Right atrium auricular region (tissue), 2 donors: Measurements from ENCODE around the gene E2F1. TPM values are rescaled to one million over a fixed set of nuclear protein-coding genes. Genes with fewer than 3 reads are reported as not detected.

Experiments used
- DNase-seq: peaks from one replicate; pipeline ENCODE4 v3.0.0-alpha.2; 2019; ENCODE audit warnings: low spot score
- H3K27ac ChIP-seq, 2 donors: fragments of 200-600 bp; sonication (generic); 1 replicate in 1 of 2; 2 replicates in 1 of 2; pipeline ENCODE4 v1.5.1; 2016 to 2019
- H3K27me3 ChIP-seq, 2 donors: fragments of 200-600 bp; sonication (generic); one replicate each; pipeline versions ENCODE4 v1.5.1 to v1.6.0; 2017 to 2019
- H3K36me3 ChIP-seq: fragments of 200-600 bp; sonication (generic); one replicate; pipeline ENCODE4 v1.5.1; 2016
- H3K4me1 ChIP-seq, 2 donors: fragments of 200-600 bp; sonication (generic); one replicate each; pipeline versions ENCODE4 v1.5.1 to v1.6.0; 2017 to 2019
- H3K4me3 ChIP-seq, 2 donors: fragments of 200-600 bp; sonication (generic); 1 replicate in 1 of 2; 2 replicates in 1 of 2; pipeline ENCODE4 v1.5.1; 2017 to 2019; ENCODE audit warnings: mild to moderate bottlenecking in 1 of 2, moderate library complexity in 1 of 2
- H3K9me3 ChIP-seq, 2 donors: fragments of 200-600 bp; sonication (generic); one replicate each; pipeline ENCODE4 v1.5.1; 2019
- total RNA-seq, 2 donors: library from RNA; depleted of rRNA; stranded (reverse); fragments of >200 nt; gene quantifications; one replicate each; pipeline ENCODE4 v1.1.0, GENCODE V29; 2016
- TF ChIP-seq, protein P1 (sequence below), 2 donors: fragments of 200-600 bp; sonication (generic); IDR thresholded peaks; one replicate each; pipeline ENCODE4 v1.5.1; 2019; ENCODE audit warnings: antibody characterized with exemption in 2 of 2

E2F1 gene
- total RNA-seq, 2 donors from 2014 or later = 0.31 to 0.33 TPM

DNA sequence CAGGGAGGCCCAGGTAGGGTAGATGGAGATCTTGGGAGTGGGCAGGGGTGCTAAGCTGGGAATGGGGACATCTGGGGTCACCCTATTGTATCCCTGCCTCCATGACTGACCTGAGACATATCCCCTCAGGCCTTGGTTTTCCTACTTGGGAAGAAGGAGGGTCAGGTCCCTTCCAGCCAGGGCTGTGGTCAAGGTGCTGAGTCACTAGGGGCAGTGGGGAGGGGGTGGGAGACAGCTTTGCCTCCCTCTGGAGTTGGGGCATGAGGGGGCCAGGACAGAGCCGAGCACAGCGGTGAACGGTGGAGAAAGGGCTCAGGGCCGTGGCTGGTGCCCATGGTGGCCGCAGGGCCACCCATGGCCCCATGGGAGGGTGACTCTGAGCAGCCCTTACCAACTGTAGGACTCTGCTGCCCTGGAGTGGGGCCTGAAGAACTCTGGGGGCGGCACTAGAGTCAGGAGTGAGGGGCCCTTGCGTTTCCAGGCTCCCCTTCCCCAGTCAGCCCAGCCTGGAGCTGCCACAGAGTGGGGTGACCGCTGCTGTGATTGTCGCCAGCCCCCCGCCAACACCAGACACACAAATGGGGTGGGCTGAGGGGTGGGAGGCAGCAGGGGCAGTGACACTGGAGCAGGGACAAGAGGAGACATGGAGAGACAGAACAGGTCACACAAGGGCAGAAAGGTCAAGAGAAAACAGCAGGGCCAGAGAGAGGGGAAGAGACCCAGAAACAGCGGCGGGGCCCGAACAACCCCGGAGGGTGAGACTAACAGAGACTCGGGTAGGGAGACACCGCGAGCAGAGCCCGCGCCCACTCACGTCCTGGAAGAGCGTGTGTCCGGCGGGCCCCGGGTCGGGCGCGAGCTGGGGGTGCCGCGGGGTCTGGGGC, 12.5 kb downstream of the E2F1 start:
- Histone ChIP-seq H3K27ac (peak overlapping the region; percentile 89 to 94), H3K4me3 (peak overlapping the region; percentile 73 to 81), H3K27me3 (no peaks in the 10 kb centered on the region), H3K9me3 (no peaks in the 10 kb centered on the region), H3K4me1 (peaks cover 0 to 48% of the 10 kb centered on the region in 2 donors), H3K36me3 (peaks cover 17% of the 10 kb centered on the region)
- TF ChIP-seq, protein P1, sequence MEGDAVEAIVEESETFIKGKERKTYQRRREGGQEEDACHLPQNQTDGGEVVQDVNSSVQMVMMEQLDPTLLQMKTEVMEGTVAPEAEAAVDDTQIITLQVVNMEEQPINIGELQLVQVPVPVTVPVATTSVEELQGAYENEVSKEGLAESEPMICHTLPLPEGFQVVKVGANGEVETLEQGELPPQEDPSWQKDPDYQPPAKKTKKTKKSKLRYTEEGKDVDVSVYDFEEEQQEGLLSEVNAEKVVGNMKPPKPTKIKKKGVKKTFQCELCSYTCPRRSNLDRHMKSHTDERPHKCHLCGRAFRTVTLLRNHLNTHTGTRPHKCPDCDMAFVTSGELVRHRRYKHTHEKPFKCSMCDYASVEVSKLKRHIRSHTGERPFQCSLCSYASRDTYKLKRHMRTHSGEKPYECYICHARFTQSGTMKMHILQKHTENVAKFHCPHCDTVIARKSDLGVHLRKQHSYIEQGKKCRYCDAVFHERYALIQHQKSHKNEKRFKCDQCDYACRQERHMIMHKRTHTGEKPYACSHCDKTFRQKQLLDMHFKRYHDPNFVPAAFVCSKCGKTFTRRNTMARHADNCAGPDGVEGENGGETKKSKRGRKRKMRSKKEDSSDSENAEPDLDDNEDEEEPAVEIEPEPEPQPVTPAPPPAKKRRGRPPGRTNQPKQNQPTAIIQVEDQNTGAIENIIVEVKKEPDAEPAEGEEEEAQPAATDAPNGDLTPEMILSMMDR (IDR thresholded peaks at IDR 0.05) = no peak
- DNase-seq = no peak

DNA sequence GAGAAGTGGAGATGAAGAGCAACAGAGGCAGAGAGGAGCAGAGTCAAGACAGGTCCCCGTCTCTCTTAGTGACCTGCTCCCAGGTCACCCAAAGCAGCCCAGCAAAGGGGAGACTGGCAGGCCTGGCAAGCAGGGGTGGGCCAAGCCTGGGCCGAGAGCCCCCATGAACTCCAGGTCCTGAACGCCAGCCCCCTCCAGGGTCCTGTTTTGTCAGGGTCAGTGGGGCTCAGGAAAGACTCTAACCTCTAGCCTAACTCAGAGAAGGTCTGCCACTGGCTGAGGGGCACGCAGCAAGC, 13.1 kb downstream of the E2F1 start:
- H3K36me3 ChIP-seq = peaks cover 17% of the 10 kb centered on the region
- H3K4me1 ChIP-seq = peaks cover 0 to 54% of the 10 kb centered on the region in 2 donors
- no peaks in the 10 kb centered on the region for H3K9me3 ChIP-seq
- H3K27ac ChIP-seq = peak overlapping the region; percentile 89 to 94
- TF ChIP-seq, protein P1 (IDR thresholded peaks at IDR 0.05) = no peak
- peak overlapping the region; percentile 73 to 81 for H3K4me3 ChIP-seq
- H3K27me3 ChIP-seq = no peaks in the 10 kb centered on the region
- DNase-seq = no peak

DNA sequence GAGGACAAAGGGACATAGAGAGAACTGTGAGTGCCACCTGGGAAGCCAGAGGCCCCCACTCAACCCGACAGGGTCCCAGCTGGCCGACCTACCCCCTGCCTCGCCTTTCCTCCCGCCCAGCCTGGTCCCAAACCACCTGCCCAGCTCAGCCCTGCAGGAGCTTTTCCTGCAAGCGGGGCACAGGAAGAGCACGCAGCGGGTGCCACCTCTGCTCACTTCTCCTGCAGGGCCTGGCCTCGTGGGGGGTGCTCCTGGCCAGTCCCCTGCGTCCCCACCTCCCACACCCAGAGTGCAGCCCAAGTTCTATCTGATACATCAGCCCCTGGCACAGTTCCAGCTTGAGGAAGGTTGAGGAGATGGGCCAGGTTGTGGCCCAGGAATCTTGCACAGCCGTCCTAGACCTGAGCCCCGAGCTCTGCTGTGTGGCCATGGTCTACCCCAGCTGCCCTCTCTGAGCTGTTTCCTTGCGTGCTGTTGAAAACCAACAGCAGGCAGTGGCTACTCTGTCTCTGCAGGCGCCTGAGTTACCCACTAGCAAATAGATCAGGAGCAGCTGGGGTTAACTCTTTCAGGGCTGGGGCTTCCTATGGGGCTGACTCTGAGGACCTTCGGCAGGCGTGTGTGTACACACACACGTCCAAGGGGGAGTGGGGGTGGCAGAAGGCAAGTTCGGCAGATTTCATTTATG, 13.6 kb downstream of the E2F1 start:
- Histone ChIP-seq H3K27ac (peak overlapping the region; percentile 89 to 94), H3K27me3 (no peaks in the 10 kb centered on the region), H3K4me3 (peak overlapping the region; percentile 73 to 81), H3K4me1 (peaks cover 0 to 59% of the 10 kb centered on the region in 2 donors), H3K9me3 (no peaks in the 10 kb centered on the region), H3K36me3 (peaks cover 17% of the 10 kb centered on the region)
- TF ChIP-seq, protein P1 (IDR thresholded peaks at IDR 0.05) = no peak
- no peak for DNase-seq

DNA sequence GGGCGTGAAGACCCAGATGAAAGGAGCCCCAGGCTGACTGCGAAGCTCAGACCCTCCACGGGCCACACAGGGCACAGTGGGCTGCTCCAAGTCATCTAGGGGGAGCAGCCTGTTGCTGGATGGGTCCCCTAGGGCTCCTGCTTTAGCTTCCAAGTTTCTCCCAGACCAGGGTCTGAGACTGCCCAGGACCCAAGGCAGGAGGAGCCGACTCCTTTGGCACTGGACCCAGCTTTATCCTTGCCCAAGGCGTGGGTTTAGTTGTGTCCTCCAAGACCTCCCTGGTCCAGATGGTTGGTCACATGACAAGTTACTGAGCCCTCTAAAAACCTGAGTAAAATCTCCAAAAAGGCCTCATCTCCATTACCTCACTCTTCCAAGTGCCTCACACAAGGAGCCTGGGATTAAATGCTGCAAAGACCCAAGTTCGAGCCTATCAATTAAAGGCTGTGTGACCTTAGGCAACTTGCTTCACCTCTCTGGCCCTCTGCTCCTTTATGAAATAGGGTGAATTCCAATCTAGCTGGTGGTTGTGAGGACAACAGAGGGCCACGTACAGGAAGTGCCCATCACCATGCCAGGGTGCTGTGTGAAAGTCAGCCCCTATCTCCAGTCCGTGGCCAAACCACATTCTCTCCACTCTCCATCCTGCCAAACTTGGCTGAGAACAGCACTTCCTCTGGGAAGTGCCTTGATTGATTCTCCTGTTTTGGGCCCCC, 14.5 kb downstream of the E2F1 start:
- no peak overlapping the region for H3K27ac ChIP-seq
- no peak for DNase-seq
- peaks cover 0 to 66% of the 10 kb centered on the region in 2 donors for H3K4me1 ChIP-seq

DNA sequence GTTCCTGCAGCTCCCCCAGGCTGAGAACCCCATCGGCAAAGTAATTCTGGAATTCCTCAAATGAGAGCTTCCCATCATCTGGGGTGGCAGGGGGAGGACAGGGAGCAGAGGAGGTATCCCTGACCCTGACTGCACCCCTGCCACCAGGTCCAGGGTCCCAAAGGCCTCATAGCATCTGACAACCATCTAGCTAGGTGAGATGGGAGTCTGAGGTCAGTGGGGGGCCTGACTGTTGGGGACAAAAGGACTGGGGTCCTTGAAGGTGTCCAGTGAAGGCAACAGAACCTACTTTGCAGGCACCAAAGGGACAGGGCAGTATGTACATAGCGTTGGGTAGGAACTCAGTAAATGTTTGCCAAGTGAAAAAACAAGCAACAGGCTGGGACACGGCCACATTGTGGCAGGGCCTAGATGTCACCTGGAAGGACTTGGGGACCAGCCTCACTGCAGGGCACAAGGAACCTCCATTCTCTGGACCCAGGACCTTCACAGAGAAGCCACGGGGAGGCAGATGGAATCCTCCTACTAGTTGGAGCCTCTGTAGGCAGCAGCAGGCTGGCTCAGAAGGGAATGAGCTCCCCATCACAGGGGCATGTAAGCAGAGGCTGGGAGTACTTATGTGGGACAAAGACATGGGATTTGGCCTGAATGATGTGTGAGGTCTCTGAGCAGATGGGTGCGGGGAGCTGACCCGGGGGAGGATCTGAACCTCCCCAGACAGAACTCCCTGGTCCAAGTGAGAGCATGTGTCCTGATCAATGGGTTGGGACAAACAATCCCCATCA, 15.3 kb downstream of the E2F1 start:
- Histone ChIP-seq H3K27me3 (no peaks in the 10 kb centered on the region), H3K9me3 (no peaks in the 10 kb centered on the region), H3K4me3 (no peak overlapping the region), H3K4me1 (peaks cover 0 to 68% of the 10 kb centered on the region in 2 donors), H3K27ac (no peak overlapping the region), H3K36me3 (peaks cover 17% of the 10 kb centered on the region)
- no peak for DNase-seq
- TF ChIP-seq, protein P1 (IDR thresholded peaks at IDR 0.05) = no peak

More for the DNA sequence above, 14.5 kb downstream of the E2F1 start:
- Histone ChIP-seq H3K27me3 (no peaks in the 10 kb centered on the region), H3K4me3 (no peak overlapping the region), H3K36me3 (peaks cover 17% of the 10 kb centered on the region), H3K9me3 (no peaks in the 10 kb centered on the region)
- TF ChIP-seq, protein P1 (IDR thresholded peaks at IDR 0.05) = no peak
